Body of pancreas (tissue), 4 donors: ENCODE measurements around the gene KTN1. TPM values are rescaled to one million over a fixed set of nuclear protein-coding genes. Genes with fewer than 3 reads are reported as not detected.

ENCODE experiments used
- ATAC-seq: fragments of 150-250 bp; one replicate; pipeline ENCODE4 v1.9.1; 2016
- DNase-seq, 4 donors: peaks; one replicate each; pipeline ENCODE4 v3.0.0-alpha.2; 2019
- H3K27ac ChIP-seq, 4 donors: fragments of 200-600 bp; sonication (generic); 1 replicate in 3 of 4; 2 replicates in 1 of 4; pipeline versions ENCODE4 v1.5.1 to v1.6.1; 2016 to 2019; ENCODE audit warnings: mild to moderate bottlenecking in 1 of 4, mixed read lengths in 1 of 4, moderate library complexity in 1 of 4
- H3K27me3 ChIP-seq, 2 donors: fragments of 200-600 bp; sonication (generic); one replicate each; pipeline ENCODE4 v1.6.0; 2016; ENCODE audit warnings: mild to moderate bottlenecking in 1 of 2
- H3K36me3 ChIP-seq, 2 donors: fragments of 200-600 bp; sonication (generic); replicated peaks in 1 of 2; 2 replicates each; pipeline ENCODE4 v1.5.1; 2016; ENCODE audit warnings: low read depth in 2 of 2; ENCODE audit not compliant: insufficient read depth in 1 of 2
- H3K4me1 ChIP-seq: fragments of 200-600 bp; sonication (generic); one replicate; pipeline ENCODE4 v1.6.0; 2016
- H3K4me3 ChIP-seq, 2 donors: fragments of 200-600 bp; sonication (generic); 1 replicate in 1 of 2; 2 replicates in 1 of 2; pipeline ENCODE4 v1.5.1; 2016 to 2019
- H3K9me3 ChIP-seq, 3 donors: fragments of 200-600 bp; sonication (generic); 1 replicate in 2 of 3; 2 replicates in 1 of 3; pipeline ENCODE4 v1.5.1; 2016
- POLR2A ChIP-seq, 3 donors: fragments of 450-650 bp; IDR thresholded peaks; one replicate each; pipeline ENCODE4 v1.6.1; 2016; ENCODE audit warnings: antibody characterized with exemption in 3 of 3, mild to moderate bottlenecking in 2 of 3
- WGBS, 2 donors: methylation state at CpG; one replicate each; pipeline ENCODE4 v1.1.5; 2017; 5-methylcytosine and 5-hydroxymethylcytosine counted together
- intact Hi-C: fragments of 100-400 bp; cut with DNase I; formaldehyde crosslinking; loops from one replicate; pipeline ENCODE4 v1.15.1; 2023
- total RNA-seq, 2 donors: library from RNA; depleted of rRNA; stranded (reverse); fragments of >200 nt; gene quantifications; one replicate each; pipeline ENCODE4 v1.1.0, GENCODE V29; 2016
- TF ChIP-seq, protein P1 (sequence below), 7 experiments: fragments of 450-650 bp in 4 of 7; fragments of 200-600 bp in 3 of 7; sonication (generic) in 3 of 7; IDR thresholded peaks; one replicate each; pipeline ENCODE4 v1.5.1; 2016 to 2019; ENCODE audit warnings: antibody characterized with exemption in 7 of 7

KTN1 gene
- total RNA-seq, 2 donors from 2014 or later = 57.0 to 91.8 TPM

DNA sequence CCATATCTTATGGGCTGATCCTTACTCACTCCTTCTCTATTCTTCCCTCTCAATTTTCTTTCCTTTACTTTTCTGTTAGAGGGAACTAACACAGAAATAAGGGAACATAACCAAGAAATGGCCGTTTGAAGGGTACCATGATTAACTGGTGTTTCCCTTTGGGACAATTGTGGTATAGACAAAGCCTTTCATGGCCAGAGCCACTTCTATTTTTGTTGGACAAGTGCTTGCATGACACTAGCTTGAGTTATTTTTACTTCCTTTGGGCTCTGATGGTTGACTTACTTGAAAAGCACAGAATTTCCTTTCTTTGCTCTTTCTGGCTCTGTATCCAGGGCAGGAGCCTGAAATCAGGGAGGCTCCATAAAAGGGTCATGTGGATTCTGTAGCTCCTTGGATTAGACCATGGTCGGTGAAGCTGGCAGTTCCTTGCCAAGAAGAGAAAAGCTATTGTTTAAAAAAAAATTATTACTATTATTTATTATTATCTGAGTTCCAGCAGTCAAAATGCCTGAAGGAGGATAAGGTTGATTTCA is 130.6 kb downstream of the KTN1 start:
- H3K4me3 ChIP-seq = no peak overlapping the region
- no peaks in the 10 kb centered on the region for H3K9me3 ChIP-seq
- ATAC-seq = no peak
- intact Hi-C loops = no loop called here
- H3K36me3 ChIP-seq = no peaks in the 10 kb centered on the region
- H3K4me1 ChIP-seq = peaks cover 5% of the 10 kb centered on the region
- H3K27me3 ChIP-seq = no peaks in the 10 kb centered on the region
- TF ChIP-seq, protein P1, sequence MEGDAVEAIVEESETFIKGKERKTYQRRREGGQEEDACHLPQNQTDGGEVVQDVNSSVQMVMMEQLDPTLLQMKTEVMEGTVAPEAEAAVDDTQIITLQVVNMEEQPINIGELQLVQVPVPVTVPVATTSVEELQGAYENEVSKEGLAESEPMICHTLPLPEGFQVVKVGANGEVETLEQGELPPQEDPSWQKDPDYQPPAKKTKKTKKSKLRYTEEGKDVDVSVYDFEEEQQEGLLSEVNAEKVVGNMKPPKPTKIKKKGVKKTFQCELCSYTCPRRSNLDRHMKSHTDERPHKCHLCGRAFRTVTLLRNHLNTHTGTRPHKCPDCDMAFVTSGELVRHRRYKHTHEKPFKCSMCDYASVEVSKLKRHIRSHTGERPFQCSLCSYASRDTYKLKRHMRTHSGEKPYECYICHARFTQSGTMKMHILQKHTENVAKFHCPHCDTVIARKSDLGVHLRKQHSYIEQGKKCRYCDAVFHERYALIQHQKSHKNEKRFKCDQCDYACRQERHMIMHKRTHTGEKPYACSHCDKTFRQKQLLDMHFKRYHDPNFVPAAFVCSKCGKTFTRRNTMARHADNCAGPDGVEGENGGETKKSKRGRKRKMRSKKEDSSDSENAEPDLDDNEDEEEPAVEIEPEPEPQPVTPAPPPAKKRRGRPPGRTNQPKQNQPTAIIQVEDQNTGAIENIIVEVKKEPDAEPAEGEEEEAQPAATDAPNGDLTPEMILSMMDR (IDR thresholded peaks at IDR 0.05) = no peak
- TF ChIP-seq POLR2A (IDR thresholded peaks at IDR 0.05) = no peak
- H3K27ac ChIP-seq = no peak overlapping the region
- 78 to 85% methylated on average over 2 of the region's 2 CpGs for WGBS, 2 donors
- DNase-seq = no peak

GRCh38 chr14:55711175-55711811 is 131.3 kb downstream of the KTN1 start:
- no peaks in the 10 kb centered on the region for H3K36me3 ChIP-seq
- no peak overlapping the region for H3K4me3 ChIP-seq
- peaks cover 2% of the 10 kb centered on the region for H3K4me1 ChIP-seq
- no peaks in the 10 kb centered on the region for H3K27me3 ChIP-seq
- no peak for DNase-seq
- H3K27ac ChIP-seq = no peak overlapping the region
- intact Hi-C loops = no loop called here
- TF ChIP-seq, protein P1 (IDR thresholded peaks at IDR 0.05) = no peak
- TF ChIP-seq POLR2A (IDR thresholded peaks at IDR 0.05) = no peak
- WGBS, 2 donors = 79 to 93% methylated on average over 3 of the region's 3 CpGs
- no peaks in the 10 kb centered on the region for H3K9me3 ChIP-seq
- ATAC-seq = no peak

DNA sequence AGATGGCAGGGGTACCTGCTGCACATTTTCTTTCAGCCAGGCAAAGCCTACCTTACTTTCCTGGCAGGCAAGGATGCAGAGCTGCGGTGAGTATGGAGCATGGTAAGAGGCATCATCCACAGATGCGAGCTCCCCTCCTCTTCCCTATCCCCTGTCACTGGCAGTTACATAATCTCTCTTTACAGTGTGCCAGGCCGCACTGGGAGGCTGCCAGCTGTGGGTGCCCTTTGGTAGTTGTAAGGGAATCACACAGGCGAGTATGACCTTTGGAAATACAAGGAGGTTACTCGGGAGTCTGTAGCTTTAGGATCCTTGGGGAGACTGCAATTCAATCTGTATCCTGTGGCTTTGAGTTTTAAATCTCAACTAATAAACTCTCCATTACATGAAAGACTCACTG is 132.5 kb downstream of the KTN1 start:
- Histone ChIP-seq H3K9me3 (no peaks in the 10 kb centered on the region), H3K27me3 (no peaks in the 10 kb centered on the region), H3K27ac (no peak overlapping the region), H3K36me3 (no peaks in the 10 kb centered on the region), H3K4me3 (no peak overlapping the region), H3K4me1 (no peaks in the 10 kb centered on the region)
- 73 to 79% methylated on average over 5 of the region's 5 CpGs for WGBS, 2 donors
- TF ChIP-seq POLR2A (IDR thresholded peaks at IDR 0.05) = no peak
- TF ChIP-seq, protein P1 (IDR thresholded peaks at IDR 0.05) = no peak
- intact Hi-C loops = no loop called here
- ATAC-seq = no peak
- peak in 2 of 4 donors; percentile 18 to 28 for DNase-seq

DNA sequence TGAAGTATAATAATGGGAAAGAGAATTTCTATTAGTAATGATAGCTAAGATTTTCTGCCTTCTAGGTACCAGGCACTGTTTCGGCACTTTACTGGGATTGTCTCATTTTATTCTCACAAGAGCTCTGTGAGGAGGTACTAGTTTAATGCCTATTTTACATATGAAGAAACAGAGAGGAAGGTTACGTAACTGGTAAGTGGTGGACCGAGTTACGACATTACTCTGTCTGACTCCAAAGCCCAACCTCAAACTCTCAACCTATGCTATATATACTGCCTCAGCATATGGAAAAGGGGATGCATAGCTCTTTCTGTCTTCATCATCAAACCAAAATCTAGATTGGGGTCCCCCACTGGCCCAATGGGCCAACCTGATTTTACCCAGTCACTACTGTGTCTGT is 133.5 kb downstream of the KTN1 start:
- H3K9me3 ChIP-seq = no peaks in the 10 kb centered on the region
- H3K27ac ChIP-seq = no peak overlapping the region
- ATAC-seq (no peak), DNase-seq (no peak)
- no peak for TF ChIP-seq POLR2A (IDR thresholded peaks at IDR 0.05)
- TF ChIP-seq, protein P1 (IDR thresholded peaks at IDR 0.05) = no peak
- no peak overlapping the region for H3K4me3 ChIP-seq
- no peaks in the 10 kb centered on the region for H3K4me1 ChIP-seq
- no peaks in the 10 kb centered on the region for H3K27me3 ChIP-seq
- no peaks in the 10 kb centered on the region for H3K36me3 ChIP-seq
- 89% methylated on average over 4 of the region's 4 CpGs for WGBS, 2 donors
- intact Hi-C loops = no loop called here

GRCh38 chr14:55715889-55716288 is 135.9 kb downstream of the KTN1 start:
- intact Hi-C loops = no loop called here
- H3K27ac ChIP-seq = no peak overlapping the region
- DNase-seq (peak in 3 of 4 donors; percentile 18 to 52 (median 31)), ATAC-seq (peak; percentile 75)
- WGBS, 2 donors = 64 to 66% methylated on average over 5 of the region's 5 CpGs
- H3K4me3 ChIP-seq = no peak overlapping the region
- H3K36me3 ChIP-seq = no peaks in the 10 kb centered on the region
- no peaks in the 10 kb centered on the region for H3K9me3 ChIP-seq
- TF ChIP-seq, protein P1 (IDR thresholded peaks at IDR 0.05) = no peak
- no peak for TF ChIP-seq POLR2A (IDR thresholded peaks at IDR 0.05)
- H3K27me3 ChIP-seq = no peaks in the 10 kb centered on the region
- no peaks in the 10 kb centered on the region for H3K4me1 ChIP-seq
